GM18519 (cell line): ENCODE results near the gene PSMG3.

ENCODE experiments used
- ATAC-seq: cut with Tn5 transposase; IDR thresholded peaks from one replicate; pipeline ENCODE4 v1.9.1; 2021; ENCODE audit warnings: mild to moderate bottlenecking, moderate library complexity; ENCODE audit not compliant: unreplicated experiment, low FRiP score

Gene PSMG3

GRCh38 chr7:1546909-1547776 is 22.7 kb downstream of the PSMG3 start:
- no peak for ATAC-seq

DNA sequence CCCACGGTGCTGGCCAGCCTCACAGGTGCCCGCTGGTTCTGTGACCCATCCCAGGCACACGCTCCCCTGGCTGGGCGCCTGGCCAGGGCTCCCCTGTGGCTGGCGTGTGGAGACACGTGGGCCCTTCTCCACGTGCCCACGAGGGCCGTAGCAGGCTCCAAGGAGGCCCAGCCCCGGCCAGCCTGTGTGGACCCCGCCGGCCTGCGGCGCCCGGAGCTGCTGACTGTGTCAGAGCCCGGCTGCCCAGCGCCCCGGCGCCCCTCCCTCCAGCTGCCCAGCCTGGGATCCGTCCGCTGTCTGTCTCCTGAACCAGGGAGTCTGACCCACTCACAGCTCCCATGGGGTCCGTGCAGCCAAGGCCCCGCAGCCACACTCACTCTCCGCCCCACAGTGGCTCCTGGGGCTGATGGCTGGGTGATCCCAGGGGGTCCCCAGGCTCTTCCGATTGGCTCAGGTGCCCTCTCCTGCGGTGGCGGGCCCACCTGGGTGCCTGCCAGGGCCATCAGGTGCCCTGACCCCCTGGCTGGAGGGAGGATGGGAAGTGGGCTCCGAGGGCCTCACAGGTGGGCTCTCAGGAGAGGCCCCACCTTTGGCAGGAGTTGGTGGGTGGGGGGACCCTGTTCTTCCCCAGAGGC is 23.4 kb downstream of the PSMG3 start:
- no peak for ATAC-seq

- ATAC-seq = no peak
These were observed 24.2 kb downstream of the PSMG3 start for GRCh38 chr7:1545417-1546246.

DNA sequence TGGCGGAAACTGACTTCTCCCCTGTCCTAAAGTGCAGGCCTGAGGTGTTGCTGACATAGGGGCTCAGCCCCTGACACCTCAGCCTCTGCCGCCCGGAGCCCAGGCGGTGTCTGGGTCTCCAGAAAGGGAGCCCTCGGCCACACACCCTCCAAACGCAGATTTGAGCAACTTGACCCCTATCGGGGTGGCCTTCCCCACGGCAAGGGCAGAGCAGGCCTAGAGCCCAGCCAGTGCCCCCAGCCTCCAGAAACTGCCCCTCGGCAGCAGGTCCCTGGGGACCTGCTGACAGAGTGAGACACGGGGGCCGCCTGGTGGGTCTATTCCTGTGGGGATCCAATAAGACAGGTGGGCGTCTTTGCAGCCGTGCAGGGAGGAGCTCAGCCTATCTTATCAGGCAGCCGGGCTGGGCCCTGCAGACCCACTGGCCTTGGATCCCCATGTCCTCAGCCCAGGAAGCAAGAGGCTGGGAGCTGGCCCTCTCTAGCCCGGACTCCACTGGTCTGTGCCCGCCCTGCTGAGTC is 24.9 kb downstream of the PSMG3 start:
- no peak for ATAC-seq

GRCh38 chr7:1544178-1544895 is 25.5 kb downstream of the PSMG3 start:
- no peak for ATAC-seq

DNA sequence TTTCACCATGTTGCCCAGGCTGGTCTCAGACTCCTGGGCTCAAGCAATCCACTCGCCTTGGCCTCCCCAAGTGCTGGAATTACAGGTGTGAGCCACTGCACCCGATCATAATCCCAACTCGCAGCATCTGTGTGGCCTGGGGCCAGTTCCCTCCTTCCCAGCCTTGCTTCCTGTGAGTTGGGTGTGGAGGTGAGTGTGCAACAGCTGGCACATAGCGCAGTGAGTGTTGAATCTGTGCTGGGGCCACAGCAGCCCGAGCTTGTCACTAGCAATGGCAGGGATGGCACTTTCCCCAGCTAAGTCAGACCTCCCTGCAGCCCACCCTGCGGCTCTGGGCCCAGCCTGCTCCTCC is 26.0 kb downstream of the PSMG3 start:
- no peak for ATAC-seq

- no peak for ATAC-seq
These were observed 26.7 kb downstream of the PSMG3 start for GRCh38 chr7:1542841-1543747.

GRCh38 chr7:1542329-1542728 is 27.5 kb downstream of the PSMG3 start:
- ATAC-seq = no peak

- ATAC-seq = no peak
These were observed 28.2 kb downstream of the PSMG3 start for GRCh38 chr7:1541431-1542162.

DNA sequence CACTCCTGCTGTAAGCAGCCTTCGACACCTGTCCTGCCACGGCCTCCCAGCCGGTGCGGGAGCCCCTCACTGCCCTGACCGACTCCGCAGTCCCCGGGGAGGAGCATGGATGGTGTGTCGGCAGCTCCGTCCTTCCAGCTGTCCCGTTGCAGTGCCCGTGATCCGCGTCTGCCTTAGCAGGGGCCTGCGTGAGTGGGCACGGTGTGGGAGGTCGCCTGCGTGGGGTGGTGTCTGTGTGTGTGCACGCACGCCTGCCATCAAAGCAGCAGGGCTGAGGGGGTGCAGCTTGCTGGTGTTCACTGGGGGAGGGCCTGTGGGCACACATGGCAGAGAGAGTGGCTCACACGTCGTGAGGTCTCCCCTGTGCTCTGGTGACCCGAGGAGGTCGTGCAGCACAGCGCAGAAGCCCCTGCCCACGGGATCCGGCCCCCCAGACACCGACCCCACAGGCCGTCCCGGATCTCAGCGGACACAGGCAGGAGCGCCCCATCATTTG is 29.0 kb downstream of the PSMG3 start:
- no peak for ATAC-seq

DNA sequence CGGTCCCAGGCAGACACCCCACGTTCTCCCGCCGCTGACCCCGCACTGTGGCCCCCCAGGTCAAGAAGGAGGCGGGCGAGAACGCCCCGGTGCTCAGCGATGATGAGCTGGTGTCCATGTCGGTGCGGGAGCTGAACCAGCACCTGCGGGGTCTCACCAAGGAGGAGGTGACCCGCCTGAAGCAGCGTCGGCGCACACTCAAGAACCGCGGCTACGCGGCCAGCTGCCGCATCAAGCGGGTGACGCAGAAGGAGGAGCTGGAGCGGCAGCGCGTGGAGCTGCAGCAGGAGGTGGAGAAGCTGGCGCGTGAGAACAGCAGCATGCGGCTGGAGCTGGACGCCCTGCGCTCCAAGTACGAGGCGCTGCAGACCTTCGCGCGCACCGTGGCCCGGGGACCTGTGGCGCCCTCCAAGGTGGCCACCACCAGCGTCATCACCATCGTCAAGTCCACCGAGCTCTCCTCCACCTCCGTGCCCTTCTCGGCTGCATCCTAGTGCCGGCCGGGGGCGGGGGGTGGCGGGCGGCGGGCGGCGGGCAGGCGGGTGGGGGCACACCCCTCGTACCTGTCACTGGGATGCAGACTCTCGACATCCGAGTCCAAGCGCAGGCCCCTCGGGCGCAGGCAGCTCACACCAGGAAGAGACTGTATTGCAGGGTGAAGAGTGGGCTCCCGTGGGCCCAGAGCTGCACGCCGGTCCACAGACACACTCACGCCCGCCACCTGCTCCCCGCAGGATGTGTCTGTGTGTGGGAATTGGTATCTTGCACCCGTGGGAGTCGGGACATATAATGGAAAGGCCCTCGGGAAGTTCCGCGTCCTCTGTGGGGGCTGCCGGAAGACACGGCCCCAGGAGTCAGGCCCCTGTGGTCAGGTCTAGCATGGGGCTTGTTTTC is 29.7 kb downstream of the PSMG3 start:
- no peak for ATAC-seq

- no peak for ATAC-seq
These were observed 30.5 kb downstream of the PSMG3 start for GRCh38 chr7:1539181-1539881.

DNA sequence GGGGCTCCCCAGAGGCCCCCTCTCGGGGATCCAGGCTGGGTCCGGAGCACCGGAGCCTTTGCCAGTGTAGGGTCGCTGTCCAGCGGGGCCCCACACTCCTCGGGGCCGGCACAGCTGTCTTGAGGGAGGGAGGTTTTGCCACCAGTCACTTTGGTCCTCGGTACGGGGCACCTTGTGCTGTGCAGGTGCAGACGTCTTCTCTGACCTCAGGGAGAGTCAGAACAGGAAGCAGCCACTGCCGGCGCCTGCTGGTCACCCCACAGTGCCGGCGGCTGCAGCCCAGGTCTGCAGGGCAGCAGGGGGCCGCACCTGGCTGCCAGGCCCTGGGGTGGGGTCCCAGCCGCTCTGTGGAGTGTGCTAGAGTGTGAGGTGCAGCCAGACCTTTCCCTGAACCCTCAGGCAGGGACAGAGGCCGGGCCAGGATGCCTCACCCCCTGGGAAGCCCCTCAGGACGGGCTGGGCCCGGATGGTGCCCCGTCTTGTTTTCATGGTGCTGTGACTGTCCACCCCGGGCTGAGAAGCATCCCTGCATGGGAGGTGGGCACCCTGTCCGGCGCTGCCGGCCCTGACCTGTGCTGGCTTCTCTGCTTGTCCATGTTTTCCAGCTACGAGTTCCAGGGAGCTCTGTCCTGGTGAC is 31.2 kb downstream of the PSMG3 start:
- ATAC-seq = no peak

GRCh38 chr7:1537535-1538412 is 32.1 kb downstream of the PSMG3 start:
- no peak for ATAC-seq

- no peak for ATAC-seq
These were observed 32.9 kb downstream of the PSMG3 start for GRCh38 chr7:1536743-1537534.
